IMR-90 (cell line): Measurements from ENCODE around the gene COLEC12. TPM values are rescaled to one million over a fixed set of nuclear protein-coding genes. Genes with fewer than 3 reads are reported as not detected.

ENCODE experiments used
- ATAC-seq: fragments of 200-7000 bp; cut with Tn5 transposase; 2 replicates; pipeline ENCODE4 v1.9.1; 2020; ENCODE audit warnings: low read depth, mild to moderate bottlenecking, moderate library complexity
- BruUV-seq: library from RNA; stranded (reverse); fragments of 400-500 nt; replicated peaks from 2 replicates; lab custom pipeline; 2021; lab: Mats Ljungman, UMichigan
- CTCF ChIA-PET: fragments of 300-600 bp; formaldehyde crosslinking; extraction: SDS; loops from one replicate; lab custom pipeline; 2021; ENCODE audit warnings: antibody characterized with exemption; lab: Yijun Ruan, JAX
- POLR2A ChIA-PET: fragments of 300-600 bp; sonication (Branson Sonifier 250); formaldehyde crosslinking; loops from one replicate; lab custom pipeline; 2022; ENCODE audit warnings: antibody characterized with exemption; ENCODE audit not compliant: unreplicated experiment; lab: Charles Lee
- DNase-seq: peaks from one replicate; pipeline ENCODE4 v3.0.0; 2013
- H2AFZ ChIP-seq: replicated peaks from 2 replicates; pipeline ENCODE3; 2013; ENCODE audit warnings: low read length, mild to moderate bottlenecking; ENCODE audit not compliant: poor library complexity
- H2AK5ac ChIP-seq: 2 replicates; pipeline ENCODE4 v1.6.1; 2013; ENCODE audit warnings: low read depth, low read length, inconsistent platforms
- H2AK9ac ChIP-seq: replicated peaks from 2 replicates; pipeline ENCODE3; 2013; ENCODE audit warnings: mild to moderate bottlenecking, low read depth, low read length, moderate library complexity; ENCODE audit not compliant: poor library complexity
- H2BK120ac ChIP-seq: 2 replicates; pipeline ENCODE4 v1.6.1; 2013; ENCODE audit warnings: low read depth, low read length, inconsistent platforms
- H2BK15ac ChIP-seq: 3 replicates; pipeline ENCODE4 v1.6.1; 2013; ENCODE audit warnings: low read depth, low read length, inconsistent platforms
- H2BK20ac ChIP-seq: 2 replicates; pipeline ENCODE4 v1.6.1; 2013; ENCODE audit warnings: low read depth, mild to moderate bottlenecking, inconsistent platforms, low read length, moderate library complexity
- H2BK5ac ChIP-seq: 2 replicates; pipeline ENCODE4 v1.6.1; 2013; ENCODE audit warnings: mild to moderate bottlenecking, low read depth, low read length, inconsistent platforms; ENCODE audit not compliant: poor library complexity, severe bottlenecking
- H3K14ac ChIP-seq: replicated peaks from 2 replicates; pipeline ENCODE4 v1.6.1; 2013; ENCODE audit warnings: low read depth, low read length, inconsistent platforms
- H3K18ac ChIP-seq: 2 replicates; pipeline ENCODE4 v1.6.1; 2013; ENCODE audit warnings: low read depth, low read length, control low read depth
- H3K23ac ChIP-seq: 2 replicates; pipeline ENCODE4 v1.6.1; 2013; ENCODE audit warnings: low read depth, low read length, inconsistent platforms
- H3K27ac ChIP-seq: 2 replicates; pipeline ENCODE4 v1.5.1; 2013; ENCODE audit warnings: mild to moderate bottlenecking, control low read depth, low read length; ENCODE audit not compliant: insufficient read depth
- H3K27me3 ChIP-seq: 2 replicates; pipeline ENCODE4 v1.6.1; 2013; ENCODE audit warnings: low read length; ENCODE audit not compliant: control insufficient read depth, insufficient read depth
- H3K36me3 ChIP-seq: 2 replicates; pipeline ENCODE4 v1.6.1; 2013; ENCODE audit warnings: low read length, mixed read lengths; ENCODE audit not compliant: control insufficient read depth, insufficient read depth
- H3K4ac ChIP-seq: 2 replicates; pipeline ENCODE4 v1.6.1; 2013; ENCODE audit warnings: low read depth, low read length, inconsistent platforms
- H3K4me1 ChIP-seq: 2 replicates; pipeline ENCODE4 v1.6.1; 2013; ENCODE audit warnings: low read length, mixed read lengths; ENCODE audit not compliant: control insufficient read depth, insufficient read depth
- H3K4me2 ChIP-seq: 2 replicates; pipeline ENCODE4 v1.6.1; 2013; ENCODE audit warnings: low read depth, mild to moderate bottlenecking, control low read depth, low read length, moderate library complexity
- H3K4me3 ChIP-seq: 2 replicates; pipeline ENCODE4 v1.5.1; 2013; ENCODE audit warnings: low read depth, mild to moderate bottlenecking, control low read depth, low read length, moderate library complexity; ENCODE audit not compliant: insufficient read depth
- H3K56ac ChIP-seq: 2 replicates; pipeline ENCODE4 v1.6.1; 2013; ENCODE audit warnings: low read length, inconsistent platforms; ENCODE audit not compliant: insufficient read depth; ENCODE audit errors: extremely low read depth
- H3K79me1 ChIP-seq, 2 experiments: 2 replicates each; pipeline ENCODE4 v1.6.1; 2013; ENCODE audit warnings: low read length in 2 of 2, inconsistent platforms in 1 of 2, low read depth in 1 of 2
- H3K9ac ChIP-seq: 2 replicates; pipeline ENCODE4 v1.6.1; 2013; ENCODE audit warnings: low read depth, low read length, control low read depth
- H3K9me1 ChIP-seq: 2 replicates; pipeline ENCODE4 v1.6.1; 2013; ENCODE audit warnings: low read length, inconsistent platforms; ENCODE audit not compliant: insufficient read depth
- H3K9me3 ChIP-seq: 2 replicates; pipeline ENCODE4 v1.6.1; 2013; ENCODE audit warnings: low read length; ENCODE audit not compliant: control insufficient read depth, insufficient read depth
- H4K20me1 ChIP-seq: 2 replicates; pipeline ENCODE4 v1.6.1; 2013; ENCODE audit warnings: low read length, inconsistent platforms; ENCODE audit not compliant: insufficient read depth
- H4K5ac ChIP-seq: 2 replicates; pipeline ENCODE4 v1.6.1; 2013; ENCODE audit warnings: mild to moderate bottlenecking, low read depth, low read length, control low read depth
- H4K8ac ChIP-seq, 2 experiments: 2 replicates each; pipeline ENCODE4 v1.6.1; 2013; ENCODE audit warnings: low read depth in 2 of 2, low read length in 2 of 2, control low read depth in 1 of 2, inconsistent platforms in 1 of 2
- H4K91ac ChIP-seq: 2 replicates; pipeline ENCODE4 v1.6.1; 2013; ENCODE audit warnings: low read depth, low read length, inconsistent platforms; ENCODE audit not compliant: insufficient read depth
- BHLHE40 ChIP-seq: fragments of 150-350 bp; IDR thresholded peaks from 2 replicates; pipeline ENCODE4 v1.6.1; 2016; ENCODE audit warnings: mild to moderate bottlenecking, low read depth, low read length
- MAFK ChIP-seq: IDR thresholded peaks from 2 replicates; pipeline ENCODE4 v1.6.1; 2012; ENCODE audit warnings: low read depth, low read length, improper control_type of control experiment
- RCOR1 ChIP-seq: IDR thresholded peaks from 2 replicates; pipeline ENCODE4 v1.6.1; 2012; ENCODE audit warnings: mild to moderate bottlenecking, low read length, improper control_type of control experiment; ENCODE audit not compliant: insufficient replicate concordance
- SMC3 ChIP-seq: fragments of 150-350 bp; IDR thresholded peaks from 2 replicates; pipeline ENCODE4 v1.6.1; 2016; ENCODE audit warnings: low read depth, mild to moderate bottlenecking, antibody characterized with exemption, low read length, moderate library complexity
- WGBS, 2 experiments: methylation state at CpG; one replicate each; pipeline versions ENCODE4 v1.1.5 to v1.1.7; 2013; ENCODE audit warnings: missing lambda C conversion rate in 2 of 2; ENCODE audit not compliant: insufficient read length in 1 of 2; ENCODE audit errors: extremely low coverage in 2 of 2; 5-methylcytosine and 5-hydroxymethylcytosine counted together
- dilution Hi-C: fragments of 300-500 bp; cut with HindIII; formaldehyde crosslinking; loops from one replicate; pipeline ENCODE4 v1.14.3; 2018; ENCODE audit warnings: low sequenced_read_pairs; ENCODE audit not compliant: unreplicated experiment
- in situ Hi-C: fragments of 300-500 bp; cut with MboI; formaldehyde crosslinking; loops from 3 replicates; pipeline ENCODE4 v1.14.3; 2019; ENCODE audit warnings: low sequenced_read_pairs, inconsistent platforms, mixed read lengths
- intact Hi-C: fragments of 100-400 bp; cut with micrococcal nuclease; formaldehyde crosslinking; loops from 2 replicates; pipeline ENCODE4 v1.10.0; 2022
- polyA plus RNA-seq, 3 experiments: library from polyadenylated mRNA; depleted of rRNA; stranded (reverse); fragments of >200 nt; gene quantifications; 2 replicates each; pipeline ENCODE4 v1.2.3, GENCODE V29; 2012; ENCODE audit warnings: low replicate concordance in 1 of 3
- total RNA-seq: library from RNA; depleted of rRNA; stranded (reverse); fragments of >200 nt; gene quantifications from 2 replicates; pipeline ENCODE4 v1.2.3, GENCODE V29; 2012

Gene COLEC12
- total and polyA plus RNA-seq, 2 of the 4 experiments (the other 2 are of a cell fraction), result 1.0 to 2.3 TPM

DNA sequence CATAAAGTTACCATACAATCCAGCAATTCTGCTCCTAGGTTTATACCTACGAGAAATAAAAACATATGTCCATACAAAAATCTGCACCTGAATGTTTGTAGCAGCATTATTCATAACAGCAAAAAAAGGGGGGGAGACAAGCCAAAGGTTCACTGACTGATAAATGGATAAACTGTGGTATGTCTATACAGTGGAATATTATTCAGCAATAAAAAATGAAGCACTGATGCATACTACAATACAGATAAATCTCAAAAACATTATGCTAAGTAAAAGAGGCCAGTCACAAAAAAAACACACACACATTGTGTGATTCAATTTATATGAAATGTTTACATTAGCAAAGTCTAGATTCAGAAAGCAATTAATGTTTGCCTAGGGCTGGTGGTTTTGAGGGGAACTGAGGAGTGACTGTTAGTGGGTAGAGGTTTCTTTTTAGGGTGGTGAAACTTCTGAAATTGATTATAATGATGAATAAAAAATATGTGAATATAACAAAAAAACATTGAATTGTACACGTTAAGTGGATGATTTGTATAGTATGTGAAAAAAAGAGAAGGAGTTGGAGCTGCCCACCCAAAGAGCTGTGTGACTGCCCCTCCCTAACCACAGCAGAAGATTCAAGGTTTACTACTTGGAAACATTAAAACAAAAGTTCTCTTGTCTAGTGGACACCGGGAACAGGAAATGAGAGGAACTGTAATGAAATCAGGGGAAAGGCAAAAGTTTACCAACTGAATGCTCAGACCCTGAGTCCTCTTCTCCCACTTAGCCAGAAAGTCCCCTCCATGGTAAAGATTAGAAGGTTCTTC, 13.4 kb downstream of the COLEC12 start:
- ATAC-seq (no peak), DNase-seq (peak; percentile 46)
- H3K4ac ChIP-seq, result no peak overlapping the region
- H3K79me1 ChIP-seq, result no peaks in the 10 kb centered on the region
- H2BK5ac ChIP-seq, result no peak overlapping the region
- H3K4me1 ChIP-seq, result peaks cover 13% of the 10 kb centered on the region
- H3K27me3 ChIP-seq, result no peaks in the 10 kb centered on the region; the same call in 1 of the 2 replicates
- WGBS, 2 experiments, result no CpG with 5 or more reads among the region's 3 CpGs
- no peak overlapping the region for H3K9ac ChIP-seq
- H3K4me2 ChIP-seq, result no peak overlapping the region
- no peak overlapping the region; the same call in 1 of the 2 replicates for H3K14ac ChIP-seq
- peak overlapping the region; percentile 63; the same call in 1 of the 2 replicates for H3K18ac ChIP-seq
- H3K36me3 ChIP-seq, result no peaks in the 10 kb centered on the region
- peak overlapping the region; percentile 68; the same call in 1 of the 2 replicates for H2BK120ac ChIP-seq
- no peak for TF ChIP-seq MAFK
- no peak for TF ChIP-seq RCOR1
- no peak for TF ChIP-seq SMC3
- no peak for TF ChIP-seq BHLHE40
- peak overlapping the region; percentile 4; the same call in 1 of the 3 replicates for H2BK15ac ChIP-seq
- in situ Hi-C loops (no loop called here), intact Hi-C loops (no loop called here), dilution Hi-C loops (no loop called here)
- BruUV-seq, result no TSS peak
- H4K91ac ChIP-seq, result 0 out of 2 replicates have a peak overlapping the region, but pooled peaks have one; percentile 8
- peak overlapping the region; percentile 17; the same call in 1 of the 2 replicates for H3K56ac ChIP-seq
- H2BK20ac ChIP-seq, result peak overlapping the region; percentile 27
- ChIA-PET POLR2A (no interaction called here), CTCF (no interaction called here)
- no peak overlapping the region for H3K4me3 ChIP-seq
- H3K27ac ChIP-seq, result no peak overlapping the region
- 0 out of 2 replicates have a peak overlapping the region, but pooled peaks have one; percentile 72 for H2AK5ac ChIP-seq
- no peak overlapping the region for H2AFZ ChIP-seq
- peaks cover 3% of the 10 kb centered on the region; the same call in 1 of the 2 replicates for H3K9me3 ChIP-seq
- H4K20me1 ChIP-seq, result no peaks in the 10 kb centered on the region
- no peaks in the 10 kb centered on the region for H3K9me1 ChIP-seq
- no peak overlapping the region for H4K5ac ChIP-seq
- H4K8ac ChIP-seq, result no peak overlapping the region
- H3K23ac ChIP-seq, result no peak overlapping the region
- no peak overlapping the region for H2AK9ac ChIP-seq
